Measurements from ENCODE around the gene UNC45A.

Gene UNC45A

GRCh38 chr15:90994417-90995311, 59.6 kb downstream of the UNC45A start, which contains the start of gene PRC1 (continued):
- TF ChIP-seq ZNF571 (tag by site-specific recombination; IDR thresholded peaks at IDR 0.05) (no peak), YY2 (tag by site-specific recombination; IDR thresholded peaks at IDR 0.05) (no peak), ZNF433 (tag by site-specific recombination; IDR thresholded peaks at IDR 0.05; ENCODE audit: low read depth) (no peak), KLF16 (tag by site-specific recombination; IDR thresholded peaks at IDR 0.05) (peak; percentile 24), OVOL3 (tag by site-specific recombination; IDR thresholded peaks at IDR 0.05) (0 out of 2 replicates have a peak, but pooled peaks have one; percentile 31), ZNF169 (tag by site-specific recombination; IDR thresholded peaks at IDR 0.05) (no peak), SCRT2 (tag by site-specific recombination; IDR thresholded peaks at IDR 0.05) (peak; percentile 45; the same call in 1 of the 2 replicates), SP7 (tag by site-specific recombination; IDR thresholded peaks at IDR 0.05) (peak; percentile 91), GFI1B (tag by site-specific recombination; IDR thresholded peaks at IDR 0.05) (no peak), SP2 (tag by site-specific recombination; IDR thresholded peaks at IDR 0.05) (peak; percentile 95), ZNF404 (tag by site-specific recombination; IDR thresholded peaks at IDR 0.05) (no peak), YY1 (tag by site-specific recombination; IDR thresholded peaks at IDR 0.05) (peak; percentile 69), ZNF19 (tag by site-specific recombination; IDR thresholded peaks at IDR 0.05; ENCODE audit: low read depth) (no peak), ZNF791 (tag by site-specific recombination; IDR thresholded peaks at IDR 0.05) (no peak), ZNF112 (tag by site-specific recombination; IDR thresholded peaks at IDR 0.05) (no peak), SETDB1 (IDR thresholded peaks at IDR 0.05; ENCODE audit: insufficient read length, low read length) (no peak), RBAK (tag by site-specific recombination; IDR thresholded peaks at IDR 0.05) (no peak), ZNF394 (tag by site-specific recombination; IDR thresholded peaks at IDR 0.05; ENCODE audit: borderline replicate concordance) (peak; percentile 98), ZNF174 (tag by site-specific recombination; IDR thresholded peaks at IDR 0.05) (no peak), ZBTB1 (tag by site-specific recombination; IDR thresholded peaks at IDR 0.05) (peak; percentile 100), HOXC10 (CRISPR knock-in tag; IDR thresholded peaks at IDR 0.05) (no peak), MEIS1 (CRISPR knock-in tag; IDR thresholded peaks at IDR 0.05; ENCODE audit: borderline replicate concordance) (no peak), ZNF354C (tag by site-specific recombination; IDR thresholded peaks at IDR 0.05; ENCODE audit: borderline replicate concordance, low read depth) (no peak), ZNF777 (tag by site-specific recombination; IDR thresholded peaks at IDR 0.05; ENCODE audit: borderline replicate concordance) (no peak), ZNF624 (tag by site-specific recombination; IDR thresholded peaks at IDR 0.05) (no peak), ZNF654 (tag by site-specific recombination; IDR thresholded peaks at IDR 0.05; ENCODE audit: low read depth) (no peak), ZNF23 (tag by site-specific recombination; IDR thresholded peaks at IDR 0.05; ENCODE audit: borderline replicate concordance) (no peak), ZNF501 (tag by site-specific recombination; IDR thresholded peaks at IDR 0.05) (peak; percentile 76), ZNF48 (tag by site-specific recombination; IDR thresholded peaks at IDR 0.05) (no peak), ZNF76 (tag by site-specific recombination; IDR thresholded peaks at IDR 0.05; ENCODE audit: borderline replicate concordance, low read depth) (peak; percentile 73; the same call in 1 of the 2 replicates)
- TF ChIP-seq, protein P1, sequence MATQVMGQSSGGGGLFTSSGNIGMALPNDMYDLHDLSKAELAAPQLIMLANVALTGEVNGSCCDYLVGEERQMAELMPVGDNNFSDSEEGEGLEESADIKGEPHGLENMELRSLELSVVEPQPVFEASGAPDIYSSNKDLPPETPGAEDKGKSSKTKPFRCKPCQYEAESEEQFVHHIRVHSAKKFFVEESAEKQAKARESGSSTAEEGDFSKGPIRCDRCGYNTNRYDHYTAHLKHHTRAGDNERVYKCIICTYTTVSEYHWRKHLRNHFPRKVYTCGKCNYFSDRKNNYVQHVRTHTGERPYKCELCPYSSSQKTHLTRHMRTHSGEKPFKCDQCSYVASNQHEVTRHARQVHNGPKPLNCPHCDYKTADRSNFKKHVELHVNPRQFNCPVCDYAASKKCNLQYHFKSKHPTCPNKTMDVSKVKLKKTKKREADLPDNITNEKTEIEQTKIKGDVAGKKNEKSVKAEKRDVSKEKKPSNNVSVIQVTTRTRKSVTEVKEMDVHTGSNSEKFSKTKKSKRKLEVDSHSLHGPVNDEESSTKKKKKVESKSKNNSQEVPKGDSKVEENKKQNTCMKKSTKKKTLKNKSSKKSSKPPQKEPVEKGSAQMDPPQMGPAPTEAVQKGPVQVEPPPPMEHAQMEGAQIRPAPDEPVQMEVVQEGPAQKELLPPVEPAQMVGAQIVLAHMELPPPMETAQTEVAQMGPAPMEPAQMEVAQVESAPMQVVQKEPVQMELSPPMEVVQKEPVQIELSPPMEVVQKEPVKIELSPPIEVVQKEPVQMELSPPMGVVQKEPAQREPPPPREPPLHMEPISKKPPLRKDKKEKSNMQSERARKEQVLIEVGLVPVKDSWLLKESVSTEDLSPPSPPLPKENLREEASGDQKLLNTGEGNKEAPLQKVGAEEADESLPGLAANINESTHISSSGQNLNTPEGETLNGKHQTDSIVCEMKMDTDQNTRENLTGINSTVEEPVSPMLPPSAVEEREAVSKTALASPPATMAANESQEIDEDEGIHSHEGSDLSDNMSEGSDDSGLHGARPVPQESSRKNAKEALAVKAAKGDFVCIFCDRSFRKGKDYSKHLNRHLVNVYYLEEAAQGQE (tag by site-specific recombination; IDR thresholded peaks at IDR 0.05): no peak
- TF ChIP-seq, protein P2, sequence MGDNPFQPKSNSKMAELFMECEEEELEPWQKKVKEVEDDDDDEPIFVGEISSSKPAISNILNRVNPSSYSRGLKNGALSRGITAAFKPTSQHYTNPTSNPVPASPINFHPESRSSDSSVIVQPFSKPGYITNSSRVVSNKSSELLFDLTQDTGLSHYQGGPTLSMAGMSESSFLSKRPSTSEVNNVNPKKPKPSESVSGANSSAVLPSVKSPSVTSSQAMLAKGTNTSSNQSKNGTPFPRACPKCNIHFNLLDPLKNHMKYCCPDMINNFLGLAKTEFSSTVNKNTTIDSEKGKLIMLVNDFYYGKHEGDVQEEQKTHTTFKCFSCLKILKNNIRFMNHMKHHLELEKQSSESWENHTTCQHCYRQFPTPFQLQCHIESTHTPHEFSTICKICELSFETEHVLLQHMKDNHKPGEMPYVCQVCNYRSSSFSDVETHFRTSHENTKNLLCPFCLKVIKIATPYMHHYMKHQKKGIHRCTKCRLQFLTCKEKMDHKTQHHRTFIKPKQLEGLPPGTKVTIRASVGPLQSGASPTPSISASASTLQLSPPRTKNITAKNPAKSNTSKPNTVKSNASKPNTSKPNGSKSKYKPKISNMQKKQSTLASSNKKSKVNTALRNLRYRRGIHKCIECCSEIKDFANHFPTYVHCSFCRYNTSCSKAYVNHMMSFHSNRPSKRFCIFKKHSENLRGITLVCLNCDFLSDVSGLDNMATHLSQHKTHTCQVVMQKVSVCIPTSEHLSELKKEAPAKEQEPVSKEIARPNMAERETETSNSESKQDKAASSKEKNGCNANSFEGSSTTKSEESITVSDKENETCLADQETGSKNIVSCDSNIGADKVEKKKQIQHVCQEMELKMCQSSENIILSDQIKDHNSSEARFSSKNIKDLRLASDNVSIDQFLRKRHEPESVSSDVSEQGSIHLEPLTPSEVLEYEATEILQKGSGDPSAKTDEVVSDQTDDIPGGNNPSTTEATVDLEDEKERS (tag by site-specific recombination; IDR thresholded peaks at IDR 0.05): no peak
- TF ChIP-seq, protein P3, sequence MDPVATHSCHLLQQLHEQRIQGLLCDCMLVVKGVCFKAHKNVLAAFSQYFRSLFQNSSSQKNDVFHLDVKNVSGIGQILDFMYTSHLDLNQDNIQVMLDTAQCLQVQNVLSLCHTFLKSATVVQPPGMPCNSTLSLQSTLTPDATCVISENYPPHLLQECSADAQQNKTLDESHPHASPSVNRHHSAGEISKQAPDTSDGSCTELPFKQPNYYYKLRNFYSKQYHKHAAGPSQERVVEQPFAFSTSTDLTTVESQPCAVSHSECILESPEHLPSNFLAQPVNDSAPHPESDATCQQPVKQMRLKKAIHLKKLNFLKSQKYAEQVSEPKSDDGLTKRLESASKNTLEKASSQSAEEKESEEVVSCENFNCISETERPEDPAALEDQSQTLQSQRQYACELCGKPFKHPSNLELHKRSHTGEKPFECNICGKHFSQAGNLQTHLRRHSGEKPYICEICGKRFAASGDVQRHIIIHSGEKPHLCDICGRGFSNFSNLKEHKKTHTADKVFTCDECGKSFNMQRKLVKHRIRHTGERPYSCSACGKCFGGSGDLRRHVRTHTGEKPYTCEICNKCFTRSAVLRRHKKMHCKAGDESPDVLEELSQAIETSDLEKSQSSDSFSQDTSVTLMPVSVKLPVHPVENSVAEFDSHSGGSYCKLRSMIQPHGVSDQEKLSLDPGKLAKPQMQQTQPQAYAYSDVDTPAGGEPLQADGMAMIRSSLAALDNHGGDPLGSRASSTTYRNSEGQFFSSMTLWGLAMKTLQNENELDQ (tag by site-specific recombination; IDR thresholded peaks at IDR 0.05; ENCODE audit: low read depth): no peak
